Right renal pelvis (tissue), 4 donors: Measurements from ENCODE around the gene CCL25. TPM values are rescaled to one million over a fixed set of nuclear protein-coding genes. Genes with fewer than 3 reads are reported as not detected.

ENCODE experiments used
- DNase-seq, 4 donors: peaks; one replicate each; pipeline ENCODE4 v3.0.0-alpha.2; 2013; ENCODE audit warnings: low read depth in 4 of 4, low spot score in 3 of 4, missing footprints in 1 of 4
- polyA plus RNA-seq, 4 donors: library from polyadenylated mRNA; unstranded; fragments of 120-200 nt; gene quantifications; one replicate each; pipeline ENCODE4 v1.2.1, GENCODE V29; 2013; ENCODE audit not compliant: insufficient read length in 4 of 4

The CCL25 gene
- polyA plus RNA-seq, 4 donors: 0.39 to 0.73 (median 0.57) TPM; not detected in 1

GRCh38 chr19:8044018-8044417, 8.5 kb upstream of the CCL25 start:
- DNase-seq: no peak

GRCh38 chr19:8045872-8046568, 6.5 kb upstream of the CCL25 start:
- no peak for DNase-seq

- DNase-seq: no peak
Measured at GRCh38 chr19:8046569-8047165, 5.9 kb upstream of the CCL25 start.

- peak; percentile 58 to 71 (median 69) for DNase-seq
Measured at GRCh38 chr19:8050274-8051096, 2.1 kb upstream of the CCL25 start.

GRCh38 chr19:8054169-8054568, 1.6 kb downstream of the CCL25 start:
- no peak for DNase-seq

- no peak for DNase-seq
Measured at GRCh38 chr19:8056533-8056932, 4.0 kb downstream of the CCL25 start.

GRCh38 chr19:8057545-8058270, 5.1 kb downstream of the CCL25 start:
- DNase-seq: no peak

GRCh38 chr19:8064911-8065874, 12.6 kb downstream of the CCL25 start:
- DNase-seq: no peak

GRCh38 chr19:8065875-8066261, 13.3 kb downstream of the CCL25 start:
- no peak for DNase-seq

GRCh38 chr19:8069096-8069973, 16.8 kb downstream of the CCL25 start:
- no peak for DNase-seq

GRCh38 chr19:8071912-8072311, 19.4 kb downstream of the CCL25 start:
- DNase-seq: no peak

- no peak for DNase-seq
Measured at GRCh38 chr19:8074501-8074900, 21.9 kb downstream of the CCL25 start.

GRCh38 chr19:8075158-8076074, 22.9 kb downstream of the CCL25 start:
- DNase-seq: no peak

- no peak for DNase-seq
Measured at GRCh38 chr19:8079988-8080387, 27.4 kb downstream of the CCL25 start.

- DNase-seq: no peak
Measured at GRCh38 chr19:8080832-8081231, 28.3 kb downstream of the CCL25 start.

GRCh38 chr19:8081569-8082550, 29.3 kb downstream of the CCL25 start:
- DNase-seq: no peak

GRCh38 chr19:8083141-8083540, 30.6 kb downstream of the CCL25 start:
- no peak for DNase-seq
